ENCODE data around the gene BCL7A. TPM values are rescaled to one million over a fixed set of nuclear protein-coding genes. Genes with fewer than 3 reads are reported as not detected.

BCL7A gene
- total RNA-seq, 1 donor from 2014 or later: 11.4 TPM

- Histone ChIP-seq H3K27ac (peak overlapping the region; percentile 32), H3K9me3 (no peaks in the 10 kb centered on the region), H3K4me1 (peaks cover 54% of the 10 kb centered on the region), H3K27me3 (no peaks in the 10 kb centered on the region), H3K36me3 (peaks cover 19% of the 10 kb centered on the region), H3K4me3 (no peak overlapping the region)
- intact Hi-C loops (cut with DNase I): no loop called here
- TF ChIP-seq CTCF (IDR thresholded peaks at IDR 0.05): no peak
- no peak for DNase-seq
- no peak for ATAC-seq
Measured at GRCh38 chr12:122089077-122089476, 67.4 kb downstream of the BCL7A start.

- DNase-seq (peak; percentile 62), ATAC-seq (peak; percentile 63)
- H3K4me1 ChIP-seq: peaks cover 55% of the 10 kb centered on the region
- no peak overlapping the region for H3K4me3 ChIP-seq
- H3K27ac ChIP-seq: peak overlapping the region; percentile 64
- H3K27me3 ChIP-seq: no peaks in the 10 kb centered on the region
- intact Hi-C loops (cut with DNase I): no loop called here
- H3K9me3 ChIP-seq: no peaks in the 10 kb centered on the region
- TF ChIP-seq CTCF (IDR thresholded peaks at IDR 0.05): no peak
- peaks cover under 1% of the 10 kb centered on the region for H3K36me3 ChIP-seq
Measured at GRCh38 chr12:122090759-122091515, 69.3 kb downstream of the BCL7A start.

GRCh38 chr12:122093098-122093883 is 71.6 kb downstream of the BCL7A start:
- Histone ChIP-seq H3K27ac (no peak overlapping the region), H3K36me3 (no peaks in the 10 kb centered on the region), H3K9me3 (no peaks in the 10 kb centered on the region), H3K4me3 (no peak overlapping the region), H3K4me1 (peaks cover 63% of the 10 kb centered on the region), H3K27me3 (no peaks in the 10 kb centered on the region)
- DNase-seq (peak; percentile 17), ATAC-seq (no peak)
- TF ChIP-seq CTCF (IDR thresholded peaks at IDR 0.05): no peak
- intact Hi-C loops (cut with DNase I): no loop called here

GRCh38 chr12:122094137-122094734 is 72.6 kb downstream of the BCL7A start:
- no peak for DNase-seq

More at GRCh38 chr12:122094137-122094734, 72.6 kb downstream of the BCL7A start:
- no peaks in the 10 kb centered on the region for H3K36me3 ChIP-seq
- peaks cover 69% of the 10 kb centered on the region for H3K4me1 ChIP-seq
- no peak overlapping the region for H3K27ac ChIP-seq
- intact Hi-C loops (cut with DNase I): no loop called here
- H3K27me3 ChIP-seq: no peaks in the 10 kb centered on the region
- TF ChIP-seq CTCF (IDR thresholded peaks at IDR 0.05): no peak
- no peak for ATAC-seq
- no peaks in the 10 kb centered on the region for H3K9me3 ChIP-seq
- H3K4me3 ChIP-seq: no peak overlapping the region

All from upper lobe of right lung (tissue), 1 donor.